Vagina (tissue), 2 donors: ENCODE measurements around the gene FBXL17.

ENCODE experiments used
- CTCF ChIP-seq, 3 experiments: fragments of 450-650 bp in 2 of 3; fragments of 200-600 bp in 1 of 3; sonication (generic) in 1 of 3; IDR thresholded peaks; one replicate each; pipeline ENCODE4 v1.5.1; 2017 to 2019; ENCODE audit warnings: antibody characterized with exemption in 3 of 3, mild to moderate bottlenecking in 2 of 3, moderate library complexity in 2 of 3
- POLR2A ChIP-seq, 2 donors: fragments of 450-650 bp; IDR thresholded peaks; one replicate each; pipeline ENCODE4 v1.6.1; 2017; ENCODE audit warnings: antibody characterized with exemption in 2 of 2, mild to moderate bottlenecking in 2 of 2, moderate library complexity in 2 of 2
- POLR2AphosphoS5 ChIP-seq, 2 donors: sonication (generic); formaldehyde crosslinking; IDR thresholded peaks; one replicate each; pipeline ENCODE4 v1.9.0; 2017; ENCODE audit warnings: antibody characterized with exemption in 2 of 2, mild to moderate bottlenecking in 2 of 2, low read depth in 1 of 2; ENCODE audit not compliant: insufficient read depth in 1 of 2

- no peak for TF ChIP-seq POLR2AphosphoS5 (IDR thresholded peaks at IDR 0.05; ENCODE audit: insufficient read depth in 1 of 2, low read depth in 1 of 2)
- no peak for TF ChIP-seq CTCF (IDR thresholded peaks at IDR 0.05)
- no peak for TF ChIP-seq POLR2A (IDR thresholded peaks at IDR 0.05)
Observed at GRCh38 chr5:108409786-108410185, 27.9 kb upstream of the FBXL17 start.
